Measurements from ENCODE around the gene LYPD6B.

- TF ChIP-seq CTCF (IDR thresholded peaks at IDR 0.05) = no peak
- no peak for TF ChIP-seq EZH2 (IDR thresholded peaks at IDR 0.05; ENCODE audit: borderline replicate concordance, insufficient read depth, low read depth, low read length, poor library complexity, severe bottlenecking)
Observed at GRCh38 chr2:149156971-149157740, 118.7 kb downstream of the LYPD6B start.

All from B cell (primary cell).